ENCODE data around the gene SPAG7. TPM values are rescaled to one million over a fixed set of nuclear protein-coding genes. Genes with fewer than 3 reads are reported as not detected.

Gene SPAG7
- total RNA-seq, 2 donors from 2014 or later: 83.9 to 122 TPM

DNA sequence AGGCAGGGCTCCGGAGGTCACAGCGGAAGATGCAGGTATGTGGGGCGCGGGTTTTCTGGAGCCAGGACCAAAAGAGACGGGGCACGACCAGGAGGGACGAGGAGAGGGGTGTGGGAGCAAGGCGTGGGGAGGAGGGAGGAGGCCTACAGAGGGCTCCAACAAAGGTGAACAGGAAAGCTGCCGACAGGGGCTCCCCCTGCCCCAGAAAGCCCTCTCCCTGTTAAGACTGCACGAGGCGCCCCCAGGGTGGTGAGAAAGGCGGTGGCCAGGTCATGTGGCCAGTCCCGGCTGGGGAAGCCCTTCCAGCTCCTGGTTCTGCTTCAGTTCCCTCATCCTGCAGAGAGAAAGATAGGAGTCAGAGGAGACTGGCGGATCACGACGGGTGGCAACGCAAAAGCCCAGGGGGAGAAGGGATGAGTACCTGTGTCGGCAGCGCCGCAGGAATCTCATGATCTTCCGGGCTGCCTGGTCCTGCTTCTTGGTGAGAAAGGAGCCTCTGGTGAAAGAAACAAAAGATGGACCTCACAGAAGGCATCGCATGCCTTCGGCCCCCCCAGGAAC, 949 bp upstream of the SPAG7 start:
- H3K4me3 ChIP-seq: peak overlapping the region; percentile 69 to 75
- peaks cover 0 to 51% of the 10 kb centered on the region in 2 donors for H3K4me1 ChIP-seq
- no peak for DNase-seq (ENCODE audit: low spot score)
- H3K9me3 ChIP-seq: no peaks in the 10 kb centered on the region
- peak overlapping the region; percentile 95 to 97 for H3K27ac ChIP-seq
- no peaks in the 10 kb centered on the region for H3K27me3 ChIP-seq
- TF ChIP-seq, protein P1, sequence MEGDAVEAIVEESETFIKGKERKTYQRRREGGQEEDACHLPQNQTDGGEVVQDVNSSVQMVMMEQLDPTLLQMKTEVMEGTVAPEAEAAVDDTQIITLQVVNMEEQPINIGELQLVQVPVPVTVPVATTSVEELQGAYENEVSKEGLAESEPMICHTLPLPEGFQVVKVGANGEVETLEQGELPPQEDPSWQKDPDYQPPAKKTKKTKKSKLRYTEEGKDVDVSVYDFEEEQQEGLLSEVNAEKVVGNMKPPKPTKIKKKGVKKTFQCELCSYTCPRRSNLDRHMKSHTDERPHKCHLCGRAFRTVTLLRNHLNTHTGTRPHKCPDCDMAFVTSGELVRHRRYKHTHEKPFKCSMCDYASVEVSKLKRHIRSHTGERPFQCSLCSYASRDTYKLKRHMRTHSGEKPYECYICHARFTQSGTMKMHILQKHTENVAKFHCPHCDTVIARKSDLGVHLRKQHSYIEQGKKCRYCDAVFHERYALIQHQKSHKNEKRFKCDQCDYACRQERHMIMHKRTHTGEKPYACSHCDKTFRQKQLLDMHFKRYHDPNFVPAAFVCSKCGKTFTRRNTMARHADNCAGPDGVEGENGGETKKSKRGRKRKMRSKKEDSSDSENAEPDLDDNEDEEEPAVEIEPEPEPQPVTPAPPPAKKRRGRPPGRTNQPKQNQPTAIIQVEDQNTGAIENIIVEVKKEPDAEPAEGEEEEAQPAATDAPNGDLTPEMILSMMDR (IDR thresholded peaks at IDR 0.05): no peak
- H3K36me3 ChIP-seq: peaks cover 32% of the 10 kb centered on the region

DNA sequence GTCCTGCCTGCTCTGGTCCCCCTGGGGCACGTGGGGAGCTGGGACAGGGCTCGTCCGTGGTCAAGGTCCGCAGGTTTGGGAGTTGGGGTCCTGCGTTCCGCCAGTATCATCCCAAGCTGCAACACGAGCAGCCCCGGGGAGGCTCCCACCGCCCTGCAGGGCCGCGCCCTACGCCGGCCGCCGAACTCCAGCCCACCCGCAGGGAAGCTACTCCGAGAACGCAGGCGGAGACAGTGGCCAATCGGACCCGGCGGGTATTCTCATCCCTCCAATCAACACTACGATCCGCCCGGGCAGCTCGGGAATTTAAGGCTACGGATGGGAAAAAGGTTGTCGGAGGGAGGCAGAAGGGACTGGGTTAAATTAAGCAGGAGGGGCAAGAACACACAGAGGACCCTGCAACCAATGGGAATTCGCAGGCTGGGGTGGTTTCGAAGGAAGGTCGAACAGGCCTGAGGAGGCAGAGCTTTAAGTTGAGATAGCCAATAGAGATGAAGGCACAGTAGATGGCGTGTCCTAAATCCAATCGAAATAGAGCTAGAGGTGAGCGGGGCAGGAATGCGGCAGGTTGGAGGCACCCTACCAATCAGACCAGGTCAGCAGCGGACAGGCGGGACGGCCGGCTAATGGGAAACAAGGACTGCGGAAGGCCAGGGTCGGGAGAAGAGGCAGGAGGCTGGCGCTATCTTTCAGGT, 626 bp downstream of the SPAG7 start:
- Histone ChIP-seq H3K4me1 (peaks cover 0 to 36% of the 10 kb centered on the region in 2 donors), H3K27me3 (no peaks in the 10 kb centered on the region), H3K9me3 (no peaks in the 10 kb centered on the region), H3K27ac (peak overlapping the region; percentile 95 to 97), H3K4me3 (peak overlapping the region; percentile 69 to 75), H3K36me3 (peaks cover 17% of the 10 kb centered on the region)
- TF ChIP-seq, protein P1 (IDR thresholded peaks at IDR 0.05): no peak
- peak; percentile 100 for DNase-seq (ENCODE audit: low spot score)

DNA sequence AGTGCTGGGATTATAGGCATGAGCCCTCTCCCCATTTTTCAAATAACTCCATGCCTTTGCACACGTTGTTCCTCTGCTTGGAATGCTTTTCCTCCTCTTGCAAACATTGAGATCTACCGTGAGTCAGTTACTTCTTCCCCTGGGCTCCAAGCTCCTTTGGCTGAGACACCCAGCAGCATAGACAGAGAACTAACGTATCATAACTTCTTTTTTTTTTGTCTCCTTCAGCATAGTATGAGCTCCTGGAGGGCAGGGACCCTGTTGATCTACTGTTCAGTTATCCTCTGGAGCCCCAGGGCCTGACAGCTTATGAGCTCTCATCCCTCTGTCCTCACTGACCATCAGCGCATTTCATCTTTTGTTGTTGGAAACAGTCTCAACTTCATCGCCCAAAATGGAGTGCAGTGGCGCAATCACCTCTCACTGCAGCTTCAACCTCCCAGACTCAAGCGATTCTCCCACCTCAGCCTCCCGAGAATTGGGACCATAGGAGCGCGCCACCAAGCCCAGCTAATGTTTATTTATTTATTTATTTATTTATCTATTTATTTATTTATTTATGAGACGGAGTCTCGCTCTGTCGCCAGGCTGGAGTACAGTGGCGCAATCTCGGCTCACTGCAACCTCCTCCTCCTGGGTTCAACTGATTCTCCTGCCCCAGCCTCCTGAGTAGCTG, 2.2 kb downstream of the SPAG7 start:
- Histone ChIP-seq H3K9me3 (no peaks in the 10 kb centered on the region), H3K36me3 (peaks cover 17% of the 10 kb centered on the region), H3K4me1 (peaks cover 0 to 36% of the 10 kb centered on the region in 2 donors), H3K4me3 (no peak overlapping the region), H3K27me3 (no peaks in the 10 kb centered on the region), H3K27ac (peak overlapping the region; percentile 85 to 91)
- no peak for DNase-seq (ENCODE audit: low spot score)
- TF ChIP-seq, protein P1 (IDR thresholded peaks at IDR 0.05): no peak

DNA sequence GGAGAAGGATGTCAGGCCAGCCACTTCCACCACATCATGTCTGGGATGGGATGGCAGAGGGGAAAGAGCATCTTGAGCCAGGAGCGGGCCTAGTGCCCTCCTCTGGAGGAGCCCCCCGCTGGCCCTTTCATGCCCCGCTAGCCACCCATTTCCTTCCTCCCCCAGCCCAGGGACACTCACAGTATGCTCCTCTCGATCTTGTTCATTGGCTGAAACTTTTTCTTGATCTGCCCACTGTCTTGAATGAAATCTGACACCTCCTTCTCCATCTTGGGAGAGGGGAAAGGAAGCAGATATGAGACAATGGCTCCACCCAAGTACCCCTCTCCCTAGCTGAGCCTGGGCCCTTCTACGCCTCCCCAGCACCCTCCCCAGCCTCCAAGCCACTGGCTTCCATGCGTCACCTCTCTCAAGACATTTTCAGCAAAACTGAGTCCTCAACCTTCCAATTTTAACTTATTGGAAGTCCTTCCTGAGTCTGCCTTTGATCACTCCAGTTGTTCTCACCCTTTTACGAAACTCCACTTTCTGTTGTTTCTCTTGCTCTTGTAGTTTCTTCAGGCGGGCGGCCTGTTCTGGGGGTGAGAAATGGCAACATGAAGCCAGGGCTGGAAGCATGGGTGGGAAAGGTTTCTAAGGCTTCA, 7.2 kb downstream of the SPAG7 start:
- no peaks in the 10 kb centered on the region for H3K27me3 ChIP-seq
- no peak overlapping the region for H3K27ac ChIP-seq
- TF ChIP-seq, protein P1 (IDR thresholded peaks at IDR 0.05): no peak
- peaks cover 0 to 2% of the 10 kb centered on the region in 2 donors for H3K4me1 ChIP-seq
- peaks cover 38% of the 10 kb centered on the region for H3K36me3 ChIP-seq
- no peaks in the 10 kb centered on the region for H3K9me3 ChIP-seq
- no peak overlapping the region for H3K4me3 ChIP-seq
- DNase-seq (ENCODE audit: low spot score): no peak

DNA sequence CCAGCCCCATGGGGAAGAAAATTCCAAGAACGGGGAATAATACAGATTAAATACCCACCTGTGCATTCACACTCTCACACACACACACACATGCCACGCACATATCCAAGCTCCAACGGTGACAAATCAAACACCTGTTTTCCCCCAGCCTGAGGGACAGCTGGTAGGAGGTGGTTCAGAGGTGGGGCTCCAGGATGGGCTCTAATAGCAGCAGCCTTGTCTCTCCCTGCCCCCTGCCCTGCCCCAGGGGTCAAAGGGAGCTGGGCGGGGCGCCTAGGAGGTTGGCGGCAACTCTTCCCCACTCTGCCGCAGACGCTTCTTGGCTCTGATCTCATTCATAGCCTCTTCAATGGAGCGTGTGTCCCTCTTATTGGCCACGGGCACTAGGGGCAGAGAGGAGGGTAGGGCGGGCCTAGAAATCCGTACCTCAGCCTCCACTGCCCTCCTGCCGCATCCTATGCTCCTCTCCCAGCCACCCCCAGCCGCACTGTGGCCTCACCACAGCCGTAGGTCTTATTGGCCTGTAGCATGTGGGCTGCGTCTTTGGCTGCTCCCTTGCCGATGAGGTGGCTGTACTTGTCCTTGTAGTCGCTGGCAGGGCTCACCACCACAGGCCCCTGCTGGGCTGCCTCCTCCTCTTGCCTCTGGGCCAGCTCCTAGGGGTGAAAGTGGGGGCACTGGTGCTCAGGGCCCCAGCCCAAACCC, 8.2 kb downstream of the SPAG7 start:
- H3K36me3 ChIP-seq: peaks cover 38% of the 10 kb centered on the region
- DNase-seq (ENCODE audit: low spot score): no peak

More for the DNA sequence above, 8.2 kb downstream of the SPAG7 start:
- Histone ChIP-seq H3K27me3 (no peaks in the 10 kb centered on the region), H3K4me3 (no peak overlapping the region), H3K27ac (no peak overlapping the region), H3K9me3 (no peaks in the 10 kb centered on the region), H3K4me1 (no peaks in the 10 kb centered on the region)
- TF ChIP-seq, protein P1 (IDR thresholded peaks at IDR 0.05): no peak
